Ramos (cell line): Measurements from ENCODE around the gene ZNF480.
"Not testable (repeated sequence)": the region's sequence is repeated elsewhere in the genome, so short reads cannot be mapped to it uniquely, and the experiment has no call there.

Experiments
- in situ Hi-C: fragments of 300-500 bp; cut with MboI; formaldehyde crosslinking; loops from one replicate; pipeline ENCODE4 v1.14.3; 2022; ENCODE audit warnings: low sequenced_read_pairs; ENCODE audit not compliant: unreplicated experiment

The ZNF480 gene

DNA sequence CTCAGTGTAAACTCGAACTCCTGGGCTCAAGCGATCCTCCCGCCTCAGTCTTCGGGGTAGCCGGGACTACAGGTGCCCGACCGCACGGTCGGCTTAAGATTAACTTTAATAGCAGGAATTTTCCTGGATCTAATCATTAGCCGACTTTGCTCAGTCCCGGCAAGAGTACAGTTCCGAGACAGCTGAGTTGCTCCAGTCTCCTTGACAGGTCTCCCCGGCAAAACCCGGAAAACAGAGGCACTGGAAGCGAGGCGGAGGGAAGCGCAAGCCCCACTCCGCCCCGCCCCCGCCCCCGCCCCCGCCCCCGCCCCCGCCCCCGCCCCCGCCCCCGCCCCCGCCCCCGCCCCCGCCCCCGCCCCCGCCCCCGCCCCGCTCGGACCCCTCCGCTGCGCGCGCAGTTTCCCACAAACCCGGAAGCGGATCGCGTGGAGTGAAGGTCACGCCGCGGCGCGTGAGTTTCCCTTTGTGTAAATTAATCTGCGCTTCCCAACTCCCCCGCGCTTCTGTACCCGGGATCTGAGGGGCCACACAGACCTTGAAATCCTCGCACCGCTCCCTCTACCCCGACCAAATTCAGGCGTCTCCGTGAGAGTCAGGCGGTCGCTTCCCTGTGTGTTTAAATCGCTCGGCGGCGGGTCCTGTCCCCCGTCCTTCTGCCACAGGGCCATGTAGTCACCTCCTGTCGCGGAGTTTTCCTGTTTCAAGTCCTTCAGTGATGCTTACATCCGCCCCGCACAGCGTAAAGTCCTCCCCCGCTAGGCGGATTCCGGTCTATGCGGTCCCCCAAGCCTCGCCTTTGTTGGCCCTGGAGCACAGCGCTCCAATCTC lies at the start of gene ZNF480:
TSS of gene ZNF480 (plus strand) at position 397 of the 828 bp plus-strand sequence. CDS start 3,244 bp downstream, outside the sequence.
- in situ Hi-C loops = no loop called here

GRCh38 chr19:52248241-52248640 lies 48.7 kb upstream of the ZNF480 start:
- in situ Hi-C loops = loop anchor here (25.0 kb wide), 1 partner anchor 461 kb away; the partner anchor contains the start of gene FPR3

GRCh38 chr19:52258426-52258825 lies 38.5 kb upstream of the ZNF480 start:
- in situ Hi-C loops = no loop called here

GRCh38 chr19:52265556-52265955 lies 31.4 kb upstream of the ZNF480 start:
- in situ Hi-C loops = not testable (repeated sequence)

- in situ Hi-C loops = no loop called here
Measured at GRCh38 chr19:52269338-52270261, 27.4 kb upstream of the ZNF480 start, which contains the start of gene ZNF766. Gene ZNF766, plus strand, starts transcription at chr19:52269587. Its CDS starts 27 bp downstream, at chr19:52269614.

- in situ Hi-C loops = no loop called here
Measured at GRCh38 chr19:52270266-52270885, 26.6 kb upstream of the ZNF480 start.

GRCh38 chr19:52273301-52273700 lies 23.7 kb upstream of the ZNF480 start:
- in situ Hi-C loops = no loop called here

DNA sequence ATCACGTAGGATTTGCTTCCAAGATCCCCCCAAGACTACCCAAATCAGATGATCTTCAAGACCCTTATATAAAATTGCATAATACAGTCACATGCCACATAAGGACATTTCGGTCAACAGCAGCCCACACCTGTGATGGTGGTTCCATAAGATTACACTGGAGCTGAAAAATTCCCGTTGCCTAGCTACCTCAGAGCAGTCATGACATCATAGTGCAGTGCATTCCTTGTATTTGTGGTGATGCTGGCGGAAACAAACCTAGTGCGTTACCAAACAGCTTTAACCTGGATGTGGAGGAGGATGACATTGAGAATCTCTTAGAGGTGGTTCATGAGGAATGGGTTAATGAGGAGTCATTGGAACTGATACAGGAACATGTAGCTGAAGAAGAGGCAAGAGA lies 22.8 kb upstream of the ZNF480 start:
- in situ Hi-C loops = no loop called here

GRCh38 chr19:52275988-52276387 lies 21.0 kb upstream of the ZNF480 start:
- in situ Hi-C loops = no loop called here

- in situ Hi-C loops = no loop called here
Measured at GRCh38 chr19:52277471-52277870, 19.5 kb upstream of the ZNF480 start.

DNA sequence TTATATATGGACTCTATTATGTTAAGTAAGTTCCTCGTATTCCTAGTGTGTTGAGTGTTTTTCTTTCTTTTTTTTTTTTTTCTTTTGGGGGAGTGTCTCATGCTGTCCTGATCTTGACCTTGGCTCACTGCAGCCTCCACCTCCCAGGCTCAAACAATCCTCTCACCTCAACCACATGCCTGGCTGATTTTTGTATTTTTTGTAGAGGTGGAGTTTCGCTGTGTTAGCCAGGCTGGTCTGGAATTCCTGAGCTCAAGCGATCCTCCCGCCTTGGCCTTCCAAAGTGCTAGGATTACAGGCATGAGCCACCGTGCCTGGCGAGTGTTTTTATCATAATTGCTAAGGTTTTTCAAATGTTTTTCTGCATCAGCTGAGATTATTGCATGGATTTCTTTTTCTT lies 10.7 kb upstream of the ZNF480 start:
- in situ Hi-C loops = no loop called here

- in situ Hi-C loops = no loop called here
Measured at GRCh38 chr19:52291781-52292180, 5.2 kb upstream of the ZNF480 start.

GRCh38 chr19:52292946-52293345 lies 4.0 kb upstream of the ZNF480 start:
- in situ Hi-C loops = not testable (repeated sequence)

DNA sequence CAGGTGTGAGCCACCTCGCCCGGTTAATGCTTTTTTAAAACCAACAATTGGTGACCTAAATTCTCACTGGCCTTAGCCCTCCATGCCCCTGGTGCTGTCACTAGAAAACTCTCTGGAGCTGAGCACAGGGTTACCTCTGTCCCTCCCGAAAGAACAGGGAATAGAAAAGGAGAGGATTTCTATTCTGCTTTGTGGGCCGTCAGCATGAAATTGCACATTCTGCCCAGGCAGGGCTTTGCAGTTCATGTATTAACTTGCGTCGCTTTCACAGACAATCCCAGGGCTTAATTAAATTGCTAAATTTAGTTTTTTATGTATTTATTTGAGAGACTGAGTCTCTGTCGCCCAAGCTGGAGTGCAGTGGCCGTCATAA lies 583 bp upstream of the ZNF480 start:
- in situ Hi-C loops = no loop called here

GRCh38 chr19:52297601-52298364 lies 814 bp downstream of the ZNF480 start:
- in situ Hi-C loops = no loop called here

DNA sequence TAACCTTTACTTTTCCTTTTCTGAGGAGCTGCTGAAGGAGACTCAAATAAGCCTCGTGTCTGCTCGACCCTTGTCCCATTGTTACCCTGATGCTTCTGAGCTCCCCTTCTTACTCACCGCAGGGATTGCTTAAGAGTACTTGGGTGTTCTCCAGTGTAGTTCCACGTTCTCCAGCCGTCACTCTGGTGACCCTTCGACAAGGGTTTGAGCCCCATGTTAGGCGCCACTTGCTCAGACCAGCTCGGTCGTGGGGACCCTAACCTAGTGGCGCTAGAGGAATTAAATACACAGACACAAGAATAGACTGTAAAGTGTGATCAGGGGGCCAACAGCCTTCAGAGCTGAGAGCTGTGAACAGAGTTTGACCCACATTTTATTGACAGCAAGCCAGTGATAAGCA lies 10.3 kb downstream of the ZNF480 start:
- in situ Hi-C loops = no loop called here

DNA sequence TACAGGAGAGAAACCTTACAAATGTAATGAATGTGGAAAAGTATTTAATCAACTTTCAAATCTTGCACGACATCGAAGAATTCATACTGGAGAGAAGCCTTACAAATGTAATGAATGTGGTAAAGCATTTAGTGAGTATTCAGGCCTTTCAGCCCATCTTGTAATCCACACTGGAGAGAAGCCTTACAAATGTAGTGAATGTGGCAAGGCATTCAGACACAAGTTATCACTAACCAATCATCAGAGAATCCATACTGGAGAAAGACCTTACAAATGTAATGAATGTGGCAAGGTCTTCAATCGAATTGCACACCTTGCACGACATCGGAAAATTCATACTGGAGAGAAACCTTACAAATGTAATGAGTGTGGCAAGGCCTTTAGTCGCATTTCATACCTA lies 25.5 kb downstream of the ZNF480 start:
- in situ Hi-C loops = no loop called here

GRCh38 chr19:52331757-52332156 lies 34.8 kb downstream of the ZNF480 start:
- in situ Hi-C loops = no loop called here

DNA sequence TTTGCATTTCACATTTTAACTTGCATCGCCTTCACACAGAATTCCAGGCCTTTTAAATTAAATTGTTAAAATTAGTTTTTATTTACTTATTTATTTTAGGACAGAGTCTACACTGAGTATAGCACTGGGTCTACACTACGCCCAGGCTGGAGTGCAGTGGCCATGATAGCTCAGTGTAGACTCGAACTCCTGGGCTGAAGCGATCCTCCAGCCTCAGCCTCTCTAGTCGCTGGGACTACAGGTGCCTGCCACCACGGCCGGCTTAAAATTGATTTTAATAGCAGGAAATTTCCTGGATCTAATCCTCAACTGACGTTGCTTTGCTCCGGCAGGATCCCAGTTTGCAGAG lies 38.8 kb downstream of the ZNF480 start:
- in situ Hi-C loops = no loop called here
